Thyroid gland (tissue), 4 donors: ENCODE results near the gene SLC24A4. TPM values are rescaled to one million over a fixed set of nuclear protein-coding genes. Genes with fewer than 3 reads are reported as not detected.

Source experiments
- DNase-seq, 2 donors: peaks; one replicate each; pipeline ENCODE4 v3.0.0-alpha.2; 2019
- H3K27ac ChIP-seq, 3 donors: fragments of 200-600 bp; sonication (generic); 1 replicate in 2 of 3; 2 replicates in 1 of 3; pipeline ENCODE4 v1.5.1; 2016 to 2019; ENCODE audit warnings: mild to moderate bottlenecking in 1 of 3, moderate library complexity in 1 of 3
- H3K27me3 ChIP-seq: fragments of 200-600 bp; sonication (generic); one replicate; pipeline ENCODE4 v1.5.1; 2019
- H3K36me3 ChIP-seq, 2 donors: fragments of 200-600 bp; sonication (generic); one replicate each; pipeline ENCODE4 v1.5.1; 2016 to 2019
- H3K4me1 ChIP-seq, 2 donors: fragments of 200-600 bp; sonication (generic); one replicate each; pipeline ENCODE4 v1.5.1; 2017 to 2019
- H3K4me3 ChIP-seq, 3 donors: fragments of 200-600 bp; sonication (generic); replicated peaks in 1 of 3; 1 replicate in 2 of 3; 2 replicates in 1 of 3; pipeline ENCODE4 v1.5.1; 2016; ENCODE audit warnings: mild to moderate bottlenecking in 1 of 3
- H3K9me3 ChIP-seq: fragments of 200-600 bp; sonication (generic); one replicate; pipeline ENCODE4 v1.5.1; 2017
- POLR2A ChIP-seq, 2 donors: fragments of 450-650 bp; IDR thresholded peaks; one replicate each; pipeline ENCODE4 v1.6.1; 2017; ENCODE audit warnings: antibody characterized with exemption in 2 of 2, mild to moderate bottlenecking in 2 of 2, moderate library complexity in 1 of 2
- WGBS, 2 donors: methylation state at CpG; one replicate each; pipeline ENCODE4 v1.1.5; 2017; 5-methylcytosine and 5-hydroxymethylcytosine counted together
- intact Hi-C: fragments of 100-400 bp; cut with DNase I; formaldehyde crosslinking; loops from one replicate; pipeline ENCODE4 v1.15.1; 2023
- total RNA-seq, 4 donors: library from RNA; depleted of rRNA; stranded (reverse); fragments of >200 nt; gene quantifications; one replicate each; pipeline ENCODE4 v1.2.3, GENCODE V29; 2016
- TF ChIP-seq, protein P1 (sequence below), 6 experiments: fragments of 200-600 bp in 3 of 6; fragments of 450-650 bp in 3 of 6; sonication (generic) in 3 of 6; IDR thresholded peaks; one replicate each; pipeline ENCODE4 v1.5.1; 2016 to 2019; ENCODE audit warnings: antibody characterized with exemption in 6 of 6, mild to moderate bottlenecking in 2 of 6, inconsistent platforms in 1 of 6, moderate library complexity in 1 of 6

Gene SLC24A4
- total RNA-seq, 4 donors from 2014 or later = 0.05 to 0.46 (median 0.19) TPM

DNA sequence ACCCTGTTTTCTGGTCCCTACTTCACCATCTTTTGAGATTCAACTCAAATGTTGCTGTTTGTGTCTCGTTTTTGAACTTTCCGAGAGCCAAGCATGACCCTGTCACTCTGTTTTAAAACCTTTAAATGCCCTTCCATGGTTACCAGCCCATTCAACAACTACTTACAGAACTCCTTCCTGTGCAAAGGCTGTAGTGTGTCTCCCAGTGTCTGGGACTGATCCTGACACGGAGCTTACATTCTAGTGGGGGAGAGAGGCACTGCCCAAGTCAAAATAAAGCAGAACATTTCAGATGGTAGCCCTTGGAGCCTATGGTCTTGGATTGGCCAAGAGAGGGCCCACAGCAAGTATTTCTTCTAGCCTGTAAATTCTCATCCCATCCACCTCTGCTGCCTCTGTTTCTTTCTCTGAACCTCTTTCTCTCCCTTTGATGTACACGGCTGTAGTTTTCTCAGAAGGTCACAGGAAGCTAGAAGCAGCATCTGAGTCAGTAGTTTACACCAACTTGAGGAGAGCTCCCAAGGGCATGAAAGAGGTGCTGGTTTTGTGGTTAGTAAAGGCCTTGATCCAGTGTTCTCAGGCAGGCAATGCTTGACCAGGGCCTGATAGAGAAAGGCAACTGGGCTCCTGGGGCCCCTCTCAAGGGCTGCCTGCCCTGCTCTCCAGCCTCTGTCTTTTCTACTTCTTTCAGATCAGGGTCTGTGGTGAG, 42.3 kb upstream of the SLC24A4 start:
- H3K36me3 ChIP-seq = no peaks in the 10 kb centered on the region
- intact Hi-C loops = no loop called here
- no peaks in the 10 kb centered on the region for H3K9me3 ChIP-seq
- no peak overlapping the region for H3K27ac ChIP-seq
- WGBS, 2 donors = 83 to 86% methylated on average over 4 of the region's 4 CpGs
- DNase-seq = no peak
- no peaks in the 10 kb centered on the region for H3K4me1 ChIP-seq
- no peaks in the 10 kb centered on the region for H3K27me3 ChIP-seq
- TF ChIP-seq, protein P1, sequence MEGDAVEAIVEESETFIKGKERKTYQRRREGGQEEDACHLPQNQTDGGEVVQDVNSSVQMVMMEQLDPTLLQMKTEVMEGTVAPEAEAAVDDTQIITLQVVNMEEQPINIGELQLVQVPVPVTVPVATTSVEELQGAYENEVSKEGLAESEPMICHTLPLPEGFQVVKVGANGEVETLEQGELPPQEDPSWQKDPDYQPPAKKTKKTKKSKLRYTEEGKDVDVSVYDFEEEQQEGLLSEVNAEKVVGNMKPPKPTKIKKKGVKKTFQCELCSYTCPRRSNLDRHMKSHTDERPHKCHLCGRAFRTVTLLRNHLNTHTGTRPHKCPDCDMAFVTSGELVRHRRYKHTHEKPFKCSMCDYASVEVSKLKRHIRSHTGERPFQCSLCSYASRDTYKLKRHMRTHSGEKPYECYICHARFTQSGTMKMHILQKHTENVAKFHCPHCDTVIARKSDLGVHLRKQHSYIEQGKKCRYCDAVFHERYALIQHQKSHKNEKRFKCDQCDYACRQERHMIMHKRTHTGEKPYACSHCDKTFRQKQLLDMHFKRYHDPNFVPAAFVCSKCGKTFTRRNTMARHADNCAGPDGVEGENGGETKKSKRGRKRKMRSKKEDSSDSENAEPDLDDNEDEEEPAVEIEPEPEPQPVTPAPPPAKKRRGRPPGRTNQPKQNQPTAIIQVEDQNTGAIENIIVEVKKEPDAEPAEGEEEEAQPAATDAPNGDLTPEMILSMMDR (IDR thresholded peaks at IDR 0.05) = no peak
- no peak for TF ChIP-seq POLR2A (IDR thresholded peaks at IDR 0.05)
- H3K4me3 ChIP-seq = no peak overlapping the region

DNA sequence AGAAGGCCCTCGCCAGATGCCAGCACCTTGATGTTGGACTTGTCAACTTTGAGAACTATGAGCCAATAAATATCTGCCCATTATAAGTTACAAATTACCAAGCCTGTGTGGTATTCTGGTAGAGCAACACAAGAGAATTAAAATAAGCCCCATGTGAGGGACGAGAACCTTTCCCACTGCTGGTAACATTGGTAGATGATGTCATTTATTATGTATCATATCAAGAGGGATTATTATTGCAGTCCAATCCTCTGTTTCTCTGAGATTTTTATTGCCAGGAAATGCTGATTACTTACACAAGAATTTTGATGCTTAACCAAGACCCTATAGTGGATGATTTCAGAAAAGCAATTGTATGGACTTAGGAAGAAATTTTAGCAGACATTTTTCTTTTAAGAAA, 40.3 kb upstream of the SLC24A4 start:
- Histone ChIP-seq H3K9me3 (no peaks in the 10 kb centered on the region), H3K4me3 (no peak overlapping the region), H3K27ac (no peak overlapping the region), H3K36me3 (no peaks in the 10 kb centered on the region), H3K27me3 (no peaks in the 10 kb centered on the region), H3K4me1 (no peaks in the 10 kb centered on the region)
- intact Hi-C loops = no loop called here
- 88 to 97% methylated on average over 2 of the region's 2 CpGs for WGBS, 2 donors
- DNase-seq = no peak
- TF ChIP-seq, protein P1 (IDR thresholded peaks at IDR 0.05) = no peak
- no peak for TF ChIP-seq POLR2A (IDR thresholded peaks at IDR 0.05)

DNA sequence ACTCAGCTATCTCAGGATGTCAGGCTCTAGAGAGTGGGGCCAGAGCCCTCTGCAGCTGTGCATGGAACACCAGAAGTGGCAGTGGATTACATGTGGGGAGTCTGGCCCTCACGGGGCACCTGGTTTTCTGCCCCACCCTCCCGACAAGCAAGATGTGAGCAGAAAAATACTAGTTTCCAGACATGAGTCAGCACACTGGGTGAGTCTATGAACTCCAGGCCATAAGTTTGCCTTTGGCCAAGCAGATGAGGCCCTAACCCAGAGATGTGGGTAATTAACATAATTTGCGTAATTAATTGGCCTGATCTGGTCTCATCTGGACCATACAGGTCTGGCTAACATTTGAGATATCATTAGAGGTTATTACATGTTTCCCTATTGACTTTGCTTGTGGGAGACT, 37.7 kb upstream of the SLC24A4 start:
- 84 to 94% methylated on average over 3 of the region's 3 CpGs for WGBS, 2 donors
- H3K4me1 ChIP-seq = no peaks in the 10 kb centered on the region
- DNase-seq = no peak
- TF ChIP-seq POLR2A (IDR thresholded peaks at IDR 0.05) = no peak
- TF ChIP-seq, protein P1 (IDR thresholded peaks at IDR 0.05) = no peak
- intact Hi-C loops = no loop called here
- H3K9me3 ChIP-seq = no peaks in the 10 kb centered on the region
- H3K4me3 ChIP-seq = no peak overlapping the region
- no peak overlapping the region for H3K27ac ChIP-seq
- no peaks in the 10 kb centered on the region for H3K36me3 ChIP-seq
- no peaks in the 10 kb centered on the region for H3K27me3 ChIP-seq

DNA sequence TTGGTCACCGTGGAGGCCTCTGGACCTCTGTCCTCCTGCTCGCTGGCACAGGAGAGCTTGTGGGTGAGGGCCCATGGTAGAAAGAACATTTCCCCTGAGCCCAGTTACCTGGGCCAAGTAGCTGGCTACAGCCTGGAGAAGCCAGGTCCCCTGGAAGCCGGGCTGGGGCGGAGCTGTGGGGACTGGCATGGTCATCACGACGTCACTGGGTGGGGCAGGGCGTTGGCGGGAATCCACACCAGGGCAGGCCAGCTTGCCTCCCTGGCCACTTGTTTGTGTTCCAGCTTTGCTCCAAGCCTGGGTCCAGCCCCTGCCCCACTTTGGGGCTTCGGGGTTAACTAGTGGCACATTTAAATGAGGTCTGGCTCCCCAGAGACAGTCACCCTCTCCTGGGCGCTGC, 35.0 kb upstream of the SLC24A4 start:
- H3K27me3 ChIP-seq = no peaks in the 10 kb centered on the region
- no peak overlapping the region for H3K27ac ChIP-seq
- intact Hi-C loops = no loop called here
- H3K9me3 ChIP-seq = no peaks in the 10 kb centered on the region
- no peak for DNase-seq
- H3K4me1 ChIP-seq = no peaks in the 10 kb centered on the region
- no peak for TF ChIP-seq POLR2A (IDR thresholded peaks at IDR 0.05)
- TF ChIP-seq, protein P1 (IDR thresholded peaks at IDR 0.05) = no peak
- H3K4me3 ChIP-seq = no peak overlapping the region
- H3K36me3 ChIP-seq = no peaks in the 10 kb centered on the region
- WGBS, 2 donors = 92 to 97% methylated on average over 3 to 5 of the region's 10 CpGs

DNA sequence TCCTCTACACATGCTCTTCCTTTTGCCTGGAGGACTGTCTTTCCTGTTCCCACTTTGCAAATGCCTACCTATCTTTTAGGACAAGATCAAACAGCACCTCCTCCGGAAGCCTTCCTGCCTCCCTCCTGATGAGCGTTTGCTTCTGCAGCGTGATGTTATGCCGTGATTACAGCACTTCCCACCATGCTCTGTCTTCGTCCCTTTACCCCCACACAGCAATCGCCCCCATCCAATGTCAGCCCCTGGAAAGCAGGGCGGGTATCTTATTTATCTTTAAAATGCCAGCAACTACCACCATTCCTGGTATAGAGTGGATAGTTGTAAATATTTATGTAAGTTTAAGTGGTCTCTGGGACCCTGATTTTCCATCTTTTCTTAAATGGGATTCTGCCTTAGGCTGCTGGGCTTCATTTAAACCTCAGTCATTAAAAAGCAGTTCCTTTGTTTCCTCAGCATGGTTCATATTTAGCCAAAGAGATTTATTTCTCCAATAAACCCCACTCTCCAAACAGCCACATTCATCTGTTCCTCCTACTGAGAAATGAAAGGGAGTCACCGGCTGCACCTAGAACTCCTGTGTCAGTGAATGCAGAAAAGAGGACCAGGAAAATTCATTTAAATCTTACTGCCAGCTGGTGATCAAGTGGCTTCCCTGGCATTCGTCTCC, 33.8 kb upstream of the SLC24A4 start:
- Histone ChIP-seq H3K27me3 (no peaks in the 10 kb centered on the region), H3K4me3 (no peak overlapping the region), H3K36me3 (no peaks in the 10 kb centered on the region), H3K4me1 (no peaks in the 10 kb centered on the region), H3K9me3 (no peaks in the 10 kb centered on the region), H3K27ac (no peak overlapping the region)
- 58 to 68% methylated on average over 9 of the region's 9 CpGs for WGBS, 2 donors
- DNase-seq = no peak
- intact Hi-C loops = no loop called here
- TF ChIP-seq, protein P1 (IDR thresholded peaks at IDR 0.05) = no peak
- TF ChIP-seq POLR2A (IDR thresholded peaks at IDR 0.05) = no peak
